Nephron (organoid): Measurements from ENCODE around the gene TSR3.

ENCODE experiments used
- H3K27ac Mint-ChIP-seq, 3 experiments: 2 replicates each; pipeline ENCODE4 v1.8.0; 2020; ENCODE audit warnings: mixed read lengths in 3 of 3, mild to moderate bottlenecking in 2 of 3, moderate library complexity in 1 of 3
- H3K27me3 Mint-ChIP-seq: 2 replicates; pipeline ENCODE4 v1.8.0; 2021; ENCODE audit warnings: low read depth, mild to moderate bottlenecking, moderate library complexity, mixed read lengths
- H3K36me3 Mint-ChIP-seq: 2 replicates; pipeline ENCODE4 v1.8.0; 2020; ENCODE audit warnings: low read depth, mixed read lengths
- H3K4me1 Mint-ChIP-seq: 2 replicates; pipeline ENCODE4 v1.8.0; 2020; ENCODE audit warnings: mixed read lengths
- H3K4me3 Mint-ChIP-seq, 3 experiments: 2 replicates each; pipeline ENCODE4 v1.8.0; 2020; ENCODE audit warnings: mild to moderate bottlenecking in 3 of 3, mixed read lengths in 3 of 3, moderate library complexity in 2 of 3
- H3K9me3 Mint-ChIP-seq: 2 replicates; pipeline ENCODE4 v1.8.0; 2020; ENCODE audit warnings: mixed read lengths
- TF ChIP-seq, protein P1 (sequence below), 3 experiments: fragments of 200-600 bp; sonication (generic); IDR thresholded peaks; one replicate each; pipeline ENCODE4 v1.5.0; 2021; ENCODE audit warnings: antibody characterized with exemption in 3 of 3; ENCODE audit not compliant: unreplicated experiment in 3 of 3

TSR3 gene

DNA sequence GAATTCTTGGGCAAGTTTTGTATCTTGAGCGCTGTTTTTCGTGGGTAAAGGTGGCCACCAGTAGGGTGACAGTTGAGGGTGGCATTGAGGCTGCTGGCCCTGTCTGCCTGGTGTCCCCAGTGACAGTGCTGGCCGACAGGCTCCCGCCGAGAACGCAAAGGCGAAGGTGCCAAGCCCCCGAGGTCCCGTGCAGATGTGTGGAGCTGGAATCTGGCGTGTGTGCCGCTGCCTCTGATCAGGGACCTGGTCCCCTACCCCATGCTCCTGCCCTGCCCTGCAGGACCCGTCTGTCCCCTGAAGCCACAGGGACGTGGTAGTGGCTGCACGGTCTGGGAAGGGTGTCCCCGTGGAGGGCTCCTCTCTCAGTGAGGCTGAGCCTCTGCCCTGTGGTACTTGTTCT, 38.8 kb downstream of the TSR3 start:
- Mint-ChIP-seq H3K4me3 (peak overlapping the region; percentile 76 to 92 (median 80)), H3K9me3 (no peaks in the 10 kb centered on the region), H3K27me3 (no peaks in the 10 kb centered on the region), H3K4me1 (peaks cover 22% of the 10 kb centered on the region), H3K36me3 (peaks cover 29% of the 10 kb centered on the region), H3K27ac (no peak overlapping the region)
- TF ChIP-seq, protein P1, sequence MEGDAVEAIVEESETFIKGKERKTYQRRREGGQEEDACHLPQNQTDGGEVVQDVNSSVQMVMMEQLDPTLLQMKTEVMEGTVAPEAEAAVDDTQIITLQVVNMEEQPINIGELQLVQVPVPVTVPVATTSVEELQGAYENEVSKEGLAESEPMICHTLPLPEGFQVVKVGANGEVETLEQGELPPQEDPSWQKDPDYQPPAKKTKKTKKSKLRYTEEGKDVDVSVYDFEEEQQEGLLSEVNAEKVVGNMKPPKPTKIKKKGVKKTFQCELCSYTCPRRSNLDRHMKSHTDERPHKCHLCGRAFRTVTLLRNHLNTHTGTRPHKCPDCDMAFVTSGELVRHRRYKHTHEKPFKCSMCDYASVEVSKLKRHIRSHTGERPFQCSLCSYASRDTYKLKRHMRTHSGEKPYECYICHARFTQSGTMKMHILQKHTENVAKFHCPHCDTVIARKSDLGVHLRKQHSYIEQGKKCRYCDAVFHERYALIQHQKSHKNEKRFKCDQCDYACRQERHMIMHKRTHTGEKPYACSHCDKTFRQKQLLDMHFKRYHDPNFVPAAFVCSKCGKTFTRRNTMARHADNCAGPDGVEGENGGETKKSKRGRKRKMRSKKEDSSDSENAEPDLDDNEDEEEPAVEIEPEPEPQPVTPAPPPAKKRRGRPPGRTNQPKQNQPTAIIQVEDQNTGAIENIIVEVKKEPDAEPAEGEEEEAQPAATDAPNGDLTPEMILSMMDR (IDR thresholded peaks at IDR 0.05; ENCODE audit: unreplicated experiment in 3 of 3), result no peak

DNA sequence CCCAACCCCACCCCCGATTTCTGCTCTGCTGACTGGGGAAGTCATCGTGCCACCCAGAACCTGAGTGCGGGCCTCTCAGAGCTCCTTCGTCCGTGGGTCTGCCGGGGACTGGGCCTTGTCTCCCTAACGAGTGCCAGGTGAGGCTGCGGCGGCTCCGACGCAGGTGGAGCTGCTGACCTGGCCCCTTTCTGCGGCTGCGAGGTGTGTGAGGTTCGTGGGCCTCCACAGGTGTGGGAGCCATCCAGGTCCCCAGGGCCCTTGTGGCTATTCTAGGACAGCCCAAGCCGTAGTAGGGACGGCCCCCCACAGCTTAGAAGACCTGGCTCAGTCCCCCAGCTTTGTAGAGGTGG, 39.2 kb downstream of the TSR3 start:
- Mint-ChIP-seq H3K4me1 (peaks cover 22% of the 10 kb centered on the region), H3K27ac (no peak overlapping the region), H3K4me3 (peak overlapping the region; percentile 76 to 92 (median 80)), H3K36me3 (peaks cover 25% of the 10 kb centered on the region), H3K27me3 (no peaks in the 10 kb centered on the region), H3K9me3 (no peaks in the 10 kb centered on the region)
- TF ChIP-seq, protein P1 (IDR thresholded peaks at IDR 0.05; ENCODE audit: unreplicated experiment in 3 of 3), result no peak

DNA sequence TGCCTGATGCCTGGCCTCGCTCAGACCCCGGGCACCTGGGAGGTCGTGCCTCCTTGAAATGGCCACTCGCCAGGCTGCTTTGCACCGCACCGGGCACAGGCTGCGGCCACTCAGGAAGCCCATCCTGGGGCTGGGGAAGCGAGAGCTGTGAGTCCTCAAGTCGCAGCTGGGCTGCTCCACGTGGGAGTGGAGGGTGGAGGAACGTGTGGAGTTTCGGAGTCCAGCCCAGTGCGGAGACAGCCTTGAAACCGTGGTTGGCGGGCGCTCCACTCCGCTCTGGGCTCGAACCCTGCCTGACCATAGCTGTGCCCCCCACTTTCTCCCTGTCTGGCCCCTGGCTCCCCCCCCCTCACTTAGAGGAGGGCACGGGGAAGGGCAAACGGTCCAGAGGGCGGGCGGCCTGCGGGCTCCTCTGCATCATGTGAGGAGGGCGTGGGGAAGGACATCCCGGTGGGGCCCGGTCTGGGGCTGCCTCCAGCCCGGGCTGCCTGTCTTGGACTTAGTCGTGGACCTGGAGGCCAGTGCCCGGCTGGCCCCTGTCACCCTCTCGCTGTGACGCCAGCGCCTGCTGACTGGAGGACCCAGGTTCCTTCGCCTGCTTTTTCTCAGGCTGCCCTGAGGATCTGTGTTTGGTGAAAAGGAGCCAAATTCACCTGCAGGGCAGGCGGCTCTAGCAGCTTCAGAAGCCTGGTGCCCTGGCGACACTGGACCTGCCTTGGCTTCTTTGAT, 39.8 kb downstream of the TSR3 start:
- peaks cover 22% of the 10 kb centered on the region for H3K4me1 Mint-ChIP-seq
- H3K4me3 Mint-ChIP-seq, result peak overlapping the region; percentile 92 to 100 (median 99)
- H3K9me3 Mint-ChIP-seq, result no peaks in the 10 kb centered on the region
- peaks cover 21% of the 10 kb centered on the region for H3K36me3 Mint-ChIP-seq
- H3K27ac Mint-ChIP-seq, result peak overlapping the region in 2 of 3 experiments; percentile 98 to 99
- no peaks in the 10 kb centered on the region for H3K27me3 Mint-ChIP-seq
- TF ChIP-seq, protein P1 (IDR thresholded peaks at IDR 0.05; ENCODE audit: unreplicated experiment in 3 of 3), result no peak

DNA sequence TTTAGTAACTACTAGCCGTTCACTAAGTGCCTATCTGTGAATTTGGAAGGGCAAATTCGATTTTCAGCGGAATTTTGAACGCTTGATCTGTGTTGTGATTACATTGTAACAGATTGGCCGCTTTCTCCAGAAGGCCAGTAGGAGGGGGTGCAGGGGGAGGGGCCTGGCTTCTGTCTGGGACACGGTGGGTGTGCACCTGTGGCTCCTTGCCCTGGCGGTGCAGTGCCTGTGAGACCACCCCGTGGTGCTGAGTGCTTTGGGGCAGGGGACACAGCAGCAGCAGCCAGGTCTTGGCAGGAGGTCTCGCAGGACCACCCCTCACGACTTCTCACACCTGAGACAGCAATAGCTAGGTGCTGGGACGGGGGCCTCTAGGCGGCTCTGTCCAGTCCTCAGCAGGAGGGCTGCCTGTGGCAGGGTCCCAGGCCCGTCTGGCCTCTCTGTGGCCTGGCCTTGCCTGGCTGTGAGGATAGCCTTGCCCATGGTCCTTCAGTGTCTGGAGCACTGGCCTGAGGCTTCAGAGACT, 40.4 kb downstream of the TSR3 start:
- TF ChIP-seq, protein P1 (IDR thresholded peaks at IDR 0.05; ENCODE audit: unreplicated experiment in 3 of 3), result no peak
- Mint-ChIP-seq H3K27me3 (no peaks in the 10 kb centered on the region), H3K4me1 (peaks cover 22% of the 10 kb centered on the region), H3K9me3 (no peaks in the 10 kb centered on the region), H3K36me3 (peaks cover 16% of the 10 kb centered on the region), H3K4me3 (peak overlapping the region; percentile 92 to 100 (median 99)), H3K27ac (peak overlapping the region; percentile 98 to 100 (median 99))

DNA sequence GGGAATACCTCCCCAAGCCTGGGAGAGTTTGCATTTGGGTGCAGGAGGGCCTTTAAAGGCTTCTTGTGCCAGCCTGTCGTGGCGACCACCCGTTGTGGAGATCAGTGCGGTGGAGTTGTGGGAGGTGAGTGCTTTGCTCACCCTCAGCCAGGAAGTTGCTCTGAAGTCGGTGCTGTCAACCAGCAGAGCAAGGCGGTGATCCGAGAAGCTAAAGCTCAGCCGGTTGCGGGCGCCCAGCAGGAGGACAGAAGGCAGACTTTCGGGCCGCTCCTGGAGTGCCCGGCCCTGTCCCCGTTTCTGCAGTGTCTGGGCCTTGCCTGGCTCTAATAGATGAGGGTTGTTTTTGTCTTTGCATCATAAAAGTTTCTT, 40.9 kb downstream of the TSR3 start:
- Mint-ChIP-seq H3K27ac (peak overlapping the region; percentile 98 to 100 (median 99)), H3K4me1 (peaks cover 22% of the 10 kb centered on the region), H3K4me3 (peak overlapping the region; percentile 92 to 100 (median 99)), H3K36me3 (peaks cover 12% of the 10 kb centered on the region), H3K9me3 (no peaks in the 10 kb centered on the region), H3K27me3 (no peaks in the 10 kb centered on the region)
- TF ChIP-seq, protein P1 (IDR thresholded peaks at IDR 0.05; ENCODE audit: unreplicated experiment in 3 of 3), result no peak
